Lower lobe of right lung (tissue), 2 donors: ENCODE results near the gene PPP1R37. TPM values are rescaled to one million over a fixed set of nuclear protein-coding genes. Genes with fewer than 3 reads are reported as not detected.

ENCODE experiments used
- ATAC-seq, 2 donors: fragments of 200-7000 bp; cut with Tn5 transposase; one replicate each; pipeline ENCODE4 v1.9.1; 2020 to 2022; ENCODE audit warnings: mild to moderate bottlenecking in 2 of 2, moderate library complexity in 2 of 2
- DNase-seq: peaks from one replicate; pipeline ENCODE4 v3.0.0-alpha.2; 2020
- H3K27ac ChIP-seq: fragments of 200-600 bp; one replicate; pipeline ENCODE4 v1.8.0; 2022
- H3K27me3 ChIP-seq: fragments of 200-600 bp; one replicate; pipeline ENCODE4 v1.8.0; 2022; ENCODE audit warnings: low read depth
- H3K36me3 ChIP-seq: fragments of 200-600 bp; one replicate; pipeline ENCODE4 v1.8.0; 2022; ENCODE audit warnings: mild to moderate bottlenecking
- H3K4me1 ChIP-seq: fragments of 200-600 bp; one replicate; pipeline ENCODE4 v1.8.0; 2022
- H3K4me3 ChIP-seq: fragments of 200-600 bp; one replicate; pipeline ENCODE4 v1.8.0; 2022; ENCODE audit warnings: mild to moderate bottlenecking
- H3K9me3 ChIP-seq: fragments of 200-600 bp; one replicate; pipeline ENCODE4 v1.8.0; 2022
- intact Hi-C: fragments of 100-400 bp; cut with DNase I; formaldehyde crosslinking; loops from one replicate; pipeline ENCODE4 v1.11.0; 2022
- total RNA-seq: library from RNA; stranded (reverse); fragmentation: NEBNext Ultra II Directional; extraction: Animal tissue kit (Norgen Biotek cat#: 25700); gene quantifications from one replicate; pipeline ENCODE4 v1.2.1, GENCODE V29; 2021
- TF ChIP-seq, protein P1 (sequence below): fragments of 200-600 bp; IDR thresholded peaks from one replicate; pipeline ENCODE4 v1.8.0; 2022; ENCODE audit warnings: antibody characterized with exemption, mild to moderate bottlenecking
- donor health status: DM: no; HTN: yes; CAD: no; lungs with severe emphysema.

The PPP1R37 gene
- total RNA-seq, 1 donor from 2014 or later: 29.1 TPM

DNA sequence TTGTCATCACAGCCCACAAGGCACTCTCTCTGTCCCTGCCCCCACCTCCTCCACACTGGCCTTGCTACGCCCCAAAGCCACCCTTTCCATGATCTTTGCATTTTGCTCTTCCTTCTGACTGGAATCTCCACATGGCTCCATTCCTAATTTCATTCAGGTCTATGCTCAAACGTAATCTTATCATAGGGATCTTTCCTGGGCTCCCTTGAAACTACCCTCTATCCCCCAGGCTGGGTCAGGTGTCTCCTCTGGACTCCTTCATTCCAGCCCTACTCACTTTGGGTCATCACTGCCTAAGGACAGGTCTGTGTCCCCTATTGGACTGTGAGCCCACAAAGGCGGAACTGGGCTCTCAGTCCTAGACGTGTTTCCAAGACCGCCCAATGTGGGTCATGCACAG lies 10.8 kb upstream of the PPP1R37 start:
- H3K27me3 ChIP-seq: no peaks in the 10 kb centered on the region
- no peak for ATAC-seq
- H3K9me3 ChIP-seq: no peaks in the 10 kb centered on the region
- no peak overlapping the region for H3K27ac ChIP-seq
- peaks cover 29% of the 10 kb centered on the region for H3K36me3 ChIP-seq
- DNase-seq: no peak
- intact Hi-C loops: no loop called here
- peaks cover 30% of the 10 kb centered on the region for H3K4me1 ChIP-seq
- H3K4me3 ChIP-seq: no peak overlapping the region
- TF ChIP-seq, protein P1, sequence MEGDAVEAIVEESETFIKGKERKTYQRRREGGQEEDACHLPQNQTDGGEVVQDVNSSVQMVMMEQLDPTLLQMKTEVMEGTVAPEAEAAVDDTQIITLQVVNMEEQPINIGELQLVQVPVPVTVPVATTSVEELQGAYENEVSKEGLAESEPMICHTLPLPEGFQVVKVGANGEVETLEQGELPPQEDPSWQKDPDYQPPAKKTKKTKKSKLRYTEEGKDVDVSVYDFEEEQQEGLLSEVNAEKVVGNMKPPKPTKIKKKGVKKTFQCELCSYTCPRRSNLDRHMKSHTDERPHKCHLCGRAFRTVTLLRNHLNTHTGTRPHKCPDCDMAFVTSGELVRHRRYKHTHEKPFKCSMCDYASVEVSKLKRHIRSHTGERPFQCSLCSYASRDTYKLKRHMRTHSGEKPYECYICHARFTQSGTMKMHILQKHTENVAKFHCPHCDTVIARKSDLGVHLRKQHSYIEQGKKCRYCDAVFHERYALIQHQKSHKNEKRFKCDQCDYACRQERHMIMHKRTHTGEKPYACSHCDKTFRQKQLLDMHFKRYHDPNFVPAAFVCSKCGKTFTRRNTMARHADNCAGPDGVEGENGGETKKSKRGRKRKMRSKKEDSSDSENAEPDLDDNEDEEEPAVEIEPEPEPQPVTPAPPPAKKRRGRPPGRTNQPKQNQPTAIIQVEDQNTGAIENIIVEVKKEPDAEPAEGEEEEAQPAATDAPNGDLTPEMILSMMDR: no peak

DNA sequence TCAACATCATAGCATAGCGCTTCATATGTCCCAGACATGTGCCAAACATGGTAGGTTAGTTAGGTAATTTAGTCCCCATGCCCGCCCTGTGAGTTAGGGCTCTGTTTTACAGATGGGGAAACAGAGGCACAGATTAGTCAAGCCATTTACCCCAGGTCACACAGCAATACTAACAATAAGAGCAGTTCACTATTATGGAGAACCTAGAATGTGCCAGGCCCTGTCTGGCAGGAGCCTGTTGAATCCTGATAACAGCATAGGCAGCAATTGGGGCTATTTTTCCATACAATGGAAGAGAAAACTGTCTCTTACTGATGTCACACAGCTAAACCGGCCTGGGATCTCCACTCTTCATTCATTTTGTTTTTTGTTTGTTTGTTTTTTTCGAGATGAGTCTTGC lies 6.5 kb upstream of the PPP1R37 start:
- DNase-seq: no peak
- Histone ChIP-seq H3K9me3 (no peaks in the 10 kb centered on the region), H3K36me3 (peaks cover 44% of the 10 kb centered on the region), H3K27me3 (no peaks in the 10 kb centered on the region), H3K27ac (no peak overlapping the region), H3K4me3 (no peak overlapping the region), H3K4me1 (peaks cover 7% of the 10 kb centered on the region)
- ATAC-seq: no peak
- intact Hi-C loops: no loop called here
- TF ChIP-seq, protein P1: no peak

DNA sequence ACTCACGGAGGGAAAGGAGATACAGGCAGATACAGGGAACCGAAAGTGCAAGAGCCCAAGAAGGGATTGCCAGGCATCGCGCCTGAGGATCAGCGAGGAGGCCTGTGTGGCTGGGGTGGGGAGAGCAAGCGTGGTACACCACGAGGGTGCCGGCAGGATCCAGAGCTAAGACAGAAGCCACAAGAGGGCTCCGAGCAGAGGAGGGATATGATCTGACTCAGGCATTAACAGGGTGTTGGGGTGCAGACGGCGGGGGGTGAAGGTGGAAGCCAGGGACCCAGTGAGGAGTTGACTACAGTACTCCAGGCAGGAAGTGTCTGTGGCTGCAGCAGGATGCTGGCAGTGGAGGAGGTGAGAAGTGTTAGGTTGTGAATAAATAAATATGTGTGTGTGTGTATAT lies 5.4 kb upstream of the PPP1R37 start:
- TF ChIP-seq, protein P1: no peak
- ATAC-seq (no peak), DNase-seq (no peak)
- Histone ChIP-seq H3K9me3 (no peaks in the 10 kb centered on the region), H3K36me3 (peaks cover 34% of the 10 kb centered on the region), H3K4me3 (no peak overlapping the region), H3K27ac (no peak overlapping the region), H3K27me3 (no peaks in the 10 kb centered on the region), H3K4me1 (peaks cover 7% of the 10 kb centered on the region)
- intact Hi-C loops: no loop called here

DNA sequence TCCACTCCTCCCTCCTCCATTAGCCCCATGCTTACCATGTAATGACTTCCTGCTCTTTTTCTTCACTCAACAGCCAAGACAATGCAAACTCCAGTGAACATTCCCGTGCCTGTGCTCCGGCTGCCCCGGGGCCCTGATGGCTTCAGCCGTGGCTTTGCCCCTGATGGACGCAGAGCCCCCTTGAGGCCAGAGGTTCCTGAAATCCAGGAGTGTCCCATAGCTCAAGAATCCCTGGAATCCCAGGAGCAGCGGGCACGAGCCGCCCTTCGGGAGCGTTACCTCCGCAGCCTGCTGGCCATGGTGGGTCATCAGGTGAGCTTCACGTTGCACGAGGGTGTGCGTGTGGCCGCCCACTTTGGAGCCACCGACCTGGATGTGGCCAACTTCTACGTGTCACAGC lies 2.9 kb upstream of the PPP1R37 start:
- DNase-seq (no peak), ATAC-seq (no peak)
- TF ChIP-seq, protein P1: no peak
- Histone ChIP-seq H3K36me3 (peaks cover 20% of the 10 kb centered on the region), H3K9me3 (no peaks in the 10 kb centered on the region), H3K4me1 (peaks cover 22% of the 10 kb centered on the region), H3K27ac (no peak overlapping the region), H3K4me3 (no peak overlapping the region), H3K27me3 (no peaks in the 10 kb centered on the region)
- intact Hi-C loops: no loop called here

DNA sequence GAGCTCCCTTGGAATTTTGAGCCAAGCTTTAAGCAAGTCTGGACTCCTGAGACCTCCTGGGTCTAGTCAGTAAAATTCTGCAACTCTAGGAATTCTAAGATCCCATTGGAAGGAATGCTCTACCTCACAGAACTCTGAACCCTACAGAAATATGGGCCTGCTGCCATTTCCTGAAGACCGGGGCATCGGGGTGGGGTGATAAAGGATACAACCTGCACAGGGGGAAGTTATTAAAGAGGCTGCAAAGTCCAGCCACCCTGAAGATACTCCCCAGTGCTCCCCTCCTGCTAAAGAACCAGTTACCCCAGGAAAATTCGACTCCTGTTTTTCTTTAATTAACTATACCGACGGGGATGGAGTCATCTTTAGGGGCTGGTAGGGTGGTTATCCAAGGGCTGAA lies 2.4 kb upstream of the PPP1R37 start:
- ATAC-seq (no peak), DNase-seq (no peak)
- Histone ChIP-seq H3K27me3 (no peaks in the 10 kb centered on the region), H3K4me1 (peaks cover 28% of the 10 kb centered on the region), H3K27ac (no peak overlapping the region), H3K4me3 (peak overlapping the region; percentile 97), H3K9me3 (no peaks in the 10 kb centered on the region), H3K36me3 (peaks cover 16% of the 10 kb centered on the region)
- intact Hi-C loops: no loop called here
- TF ChIP-seq, protein P1: no peak
